ENCODE data around the gene MVD.
A peak's percentile ranks its signal among the peaks of the same experiment; 100 is the strongest.

The MVD gene

GRCh38 chr16:88662843-88663606, at the start of gene MVD:
Gene MVD, minus strand, starts transcription at chr16:88663091. Its CDS starts 11 bp downstream, at chr16:88663080.
- peak; percentile 99 for DNase-seq (ENCODE audit: low read depth, low spot score)

- DNase-seq (ENCODE audit: low read depth, low spot score): no peak
These were observed 49.6 kb upstream of the MVD start for GRCh38 chr16:88712362-88712979.

DNA sequence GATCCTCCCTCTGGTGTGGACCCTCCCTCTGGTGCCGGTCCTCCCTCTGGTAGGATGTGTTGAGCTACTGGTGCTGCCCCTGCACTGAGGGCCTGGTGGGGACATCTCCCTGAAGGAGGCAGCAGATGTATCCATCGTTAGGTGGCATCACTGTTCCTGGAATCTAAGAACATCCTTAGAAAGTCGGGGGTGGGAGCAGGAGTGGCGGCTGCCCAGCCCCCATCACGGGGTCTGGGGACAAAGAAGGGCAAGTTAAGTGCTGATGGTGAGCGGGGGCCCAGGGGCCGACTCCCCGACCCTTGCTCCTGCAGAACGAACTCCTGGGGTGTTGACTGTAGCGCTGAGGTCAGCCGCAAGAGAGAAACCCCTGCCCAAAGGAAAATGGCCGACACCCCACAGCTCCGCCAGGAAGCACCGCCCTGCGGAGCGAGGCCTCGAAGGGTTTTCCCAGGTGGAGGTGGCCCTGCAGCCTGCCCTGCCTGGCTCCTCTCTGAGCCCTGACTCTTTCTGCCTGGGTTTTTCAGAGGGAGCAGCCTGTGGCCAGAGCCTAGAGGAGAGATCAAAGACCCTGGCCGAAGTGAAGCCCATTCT, 49.0 kb upstream of the MVD start:
- DNase-seq (ENCODE audit: low read depth, low spot score): no peak

GRCh38 chr16:88710556-88710955, 47.7 kb upstream of the MVD start:
- no peak for DNase-seq (ENCODE audit: low read depth, low spot score)

DNA sequence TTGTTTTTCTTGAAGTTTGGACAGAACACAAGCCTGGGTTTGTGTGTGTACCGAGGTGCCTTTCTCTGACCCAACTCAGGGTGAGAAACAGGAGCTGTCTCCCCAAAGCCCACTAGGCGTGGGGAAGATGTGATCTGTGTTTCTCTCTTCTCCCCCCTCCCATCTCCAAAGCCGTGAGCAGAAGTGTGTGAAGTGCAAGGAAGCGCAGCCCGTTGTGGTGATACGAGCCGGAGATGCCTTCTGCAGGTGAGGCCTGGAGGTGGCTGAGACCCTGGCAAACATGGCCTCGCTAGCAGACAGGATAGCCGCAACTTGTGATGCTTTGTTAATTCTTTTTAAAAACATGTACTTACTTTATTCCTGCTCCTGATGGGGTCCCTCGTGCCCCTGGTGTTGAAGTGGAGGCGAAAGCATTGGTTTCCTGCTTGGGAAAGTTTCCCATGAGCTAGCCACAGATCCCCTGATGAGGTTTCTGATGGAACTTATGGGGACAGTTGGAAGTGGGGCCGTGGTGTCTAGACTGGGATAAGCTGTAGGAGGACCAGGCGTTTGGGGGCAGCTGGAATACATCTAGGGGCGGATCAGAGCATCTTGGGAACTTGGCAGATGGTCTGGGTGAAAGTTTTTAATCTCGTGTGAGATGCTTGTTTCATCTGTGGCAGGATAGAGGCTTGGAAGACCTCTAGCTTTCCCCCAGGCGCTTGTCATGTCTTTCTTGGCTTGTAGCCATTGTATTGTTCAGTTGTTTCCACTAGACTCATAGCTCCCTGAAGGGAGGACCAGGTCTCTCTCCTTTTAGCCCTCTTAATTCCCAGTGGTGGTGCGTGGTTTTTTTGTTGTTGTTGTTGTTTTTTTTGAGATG, 44.3 kb upstream of the MVD start:
- no peak for DNase-seq (ENCODE audit: low read depth, low spot score)

DNA sequence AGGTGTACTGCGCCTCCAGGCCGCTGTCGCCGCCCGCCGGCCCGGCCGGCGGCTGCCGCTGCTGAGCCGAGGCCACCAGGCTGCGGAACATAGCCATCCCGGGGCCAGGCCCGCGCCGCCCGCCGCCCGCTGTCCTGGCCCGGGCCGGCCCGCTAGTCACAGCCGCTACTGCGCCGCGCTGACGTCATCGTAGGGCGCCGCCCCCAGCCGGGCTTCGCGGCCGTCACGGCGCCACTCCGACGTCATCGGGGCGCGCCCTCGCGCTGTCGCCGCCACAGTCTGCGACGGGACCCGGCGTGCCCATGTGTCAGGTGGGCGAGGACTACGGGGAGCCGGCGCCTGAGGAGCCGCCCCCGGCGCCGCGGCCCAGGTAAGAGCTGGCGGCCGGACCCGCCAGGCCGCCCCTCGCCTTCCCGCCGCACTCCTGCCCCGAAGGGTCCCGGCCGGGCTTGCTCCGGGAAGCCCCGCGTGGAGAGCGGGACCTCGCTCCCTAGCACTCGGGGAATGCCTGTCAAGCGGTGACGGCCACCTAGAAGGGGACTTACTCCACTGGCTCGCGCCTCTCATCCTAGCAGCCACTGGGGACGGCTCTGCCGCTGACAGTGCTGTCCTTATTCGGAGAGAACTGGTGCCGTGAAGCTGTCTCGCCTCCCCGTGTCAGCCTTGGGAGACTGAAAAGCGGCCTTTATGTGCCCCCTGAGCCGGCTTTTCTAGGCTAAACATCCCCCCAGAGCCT, 43.5 kb upstream of the MVD start, which contains the start of the genes CTU2 and RNF166:
Gene CTU2 (plus strand): TSS at position 275 of the 736 bp plus-strand sequence. CDS start 28 bp downstream, at position 303.
Gene RNF166 (minus strand): TSS at position 180 of the 736 bp plus-strand sequence. CDS start 83 bp downstream, at position 97.
- DNase-seq (ENCODE audit: low read depth, low spot score): peak; percentile 97

- peak; percentile 44 for DNase-seq (ENCODE audit: low read depth, low spot score)
These were observed 42.9 kb upstream of the MVD start for GRCh38 chr16:88705801-88706228.

DNA sequence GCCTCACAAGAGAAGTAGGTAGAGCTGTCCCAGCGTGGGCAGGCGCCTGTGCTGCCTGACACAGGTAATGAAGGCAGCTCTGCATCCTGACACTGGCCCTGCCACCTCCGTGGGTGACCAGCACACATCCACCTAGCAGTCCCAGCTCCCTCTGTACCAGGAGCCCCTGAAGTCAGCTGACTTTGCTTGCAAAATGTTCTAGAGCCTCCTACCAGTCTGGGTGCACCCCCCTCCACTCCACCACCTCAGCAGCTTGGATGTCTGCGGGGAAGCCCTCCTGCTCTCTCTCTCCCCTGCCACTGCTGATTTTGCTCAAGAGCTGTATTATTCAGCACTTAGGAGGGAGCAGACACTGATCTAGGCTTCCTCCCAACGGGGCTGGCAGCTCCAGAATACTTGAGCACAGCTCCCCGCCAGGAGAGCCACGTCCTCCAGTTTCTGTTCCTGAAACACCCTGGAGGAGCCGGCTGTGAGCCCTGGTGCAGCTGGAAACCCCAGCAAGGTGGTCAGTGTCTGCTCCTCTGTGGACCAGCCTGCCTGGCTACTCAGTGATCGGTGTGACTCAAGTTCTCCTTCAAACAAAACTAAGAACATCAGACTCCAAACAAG, 42.3 kb upstream of the MVD start:
- peak; percentile 36 for DNase-seq (ENCODE audit: low read depth, low spot score)

GRCh38 chr16:88703486-88704309, 40.8 kb upstream of the MVD start:
- DNase-seq (ENCODE audit: low read depth, low spot score): no peak

GRCh38 chr16:88702371-88703210, 39.7 kb upstream of the MVD start:
- no peak for DNase-seq (ENCODE audit: low read depth, low spot score)

GRCh38 chr16:88701581-88702370, 38.9 kb upstream of the MVD start:
- no peak for DNase-seq (ENCODE audit: low read depth, low spot score)

- DNase-seq (ENCODE audit: low read depth, low spot score): peak; percentile 89
These were observed 38.0 kb upstream of the MVD start for GRCh38 chr16:88700636-88701482.

DNA sequence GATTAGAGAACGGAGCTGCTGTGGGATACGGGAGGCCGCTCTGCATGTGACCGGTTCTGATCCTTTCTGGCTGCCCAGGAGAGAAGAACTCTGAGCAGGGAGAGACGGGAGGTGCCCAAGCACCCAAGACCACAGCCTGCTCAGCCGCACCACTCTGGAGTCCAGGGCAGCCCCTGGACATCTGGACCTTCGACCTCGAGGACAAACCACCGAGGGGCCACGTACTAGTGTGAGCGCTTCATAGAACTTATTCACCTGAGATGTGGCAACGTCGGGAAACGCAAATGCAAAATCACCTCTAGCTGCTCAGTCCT, 37.4 kb upstream of the MVD start:
- no peak for DNase-seq (ENCODE audit: low read depth, low spot score)

GRCh38 chr16:88699180-88699579, 36.3 kb upstream of the MVD start:
- no peak for DNase-seq (ENCODE audit: low read depth, low spot score)

DNA sequence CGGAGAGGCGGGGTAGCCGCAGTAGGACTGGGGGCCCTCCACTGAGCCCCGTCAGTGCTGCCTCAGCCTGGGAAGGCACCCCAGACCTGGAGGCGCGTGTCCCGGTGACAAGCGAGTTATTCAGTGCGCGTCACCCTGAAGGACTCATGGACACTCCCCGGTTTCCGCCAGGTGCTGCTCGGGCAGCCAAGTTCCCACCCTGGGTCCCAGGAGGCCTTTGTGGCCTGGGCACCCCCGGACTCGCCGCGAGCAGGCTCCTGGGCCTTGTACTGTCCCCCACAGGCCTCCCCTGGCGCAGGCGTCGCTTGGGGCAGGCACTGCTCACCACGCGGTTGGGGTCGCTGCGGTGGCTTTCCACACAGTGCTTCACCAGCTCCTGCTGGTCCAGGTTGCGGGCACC, 35.8 kb upstream of the MVD start:
- no peak for DNase-seq (ENCODE audit: low read depth, low spot score)

DNA sequence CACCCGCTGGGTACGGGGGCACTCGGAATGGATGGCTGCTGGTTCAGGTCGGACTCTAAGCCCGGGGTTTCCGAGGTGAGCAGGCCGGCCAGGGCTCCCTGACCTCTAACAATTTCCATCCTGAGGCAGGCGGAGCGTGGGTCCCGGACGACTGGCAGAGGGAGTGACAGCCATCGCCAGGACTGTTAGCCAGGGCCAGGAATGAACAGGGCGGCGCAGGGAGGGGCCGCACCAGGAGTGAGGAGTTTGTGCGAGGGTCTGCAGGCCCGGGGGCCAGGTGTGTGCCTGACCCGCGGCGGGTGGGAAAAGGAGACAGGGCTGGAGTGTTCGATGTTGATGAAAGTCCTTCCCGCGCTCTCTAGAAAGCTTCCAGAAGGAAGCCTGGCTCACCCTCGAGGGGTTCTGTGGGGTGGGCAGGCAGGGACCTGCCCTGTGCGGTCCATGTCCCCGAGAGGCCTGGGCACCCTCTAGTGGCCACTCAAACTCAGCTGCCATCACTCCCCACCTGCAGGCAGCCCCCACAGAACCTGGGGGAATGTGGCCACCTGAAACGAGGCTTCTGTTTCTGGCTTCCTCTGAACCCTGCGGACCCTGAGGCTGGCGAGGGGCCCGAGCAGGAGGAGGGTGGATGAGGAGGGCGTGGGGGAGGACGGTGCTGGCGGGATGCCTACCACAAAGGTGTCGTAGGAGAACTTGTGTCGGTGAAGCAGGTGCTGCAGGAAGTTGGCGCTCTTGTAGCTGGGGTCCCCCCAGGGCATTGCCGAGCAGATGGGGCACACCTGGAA, 35.1 kb upstream of the MVD start:
- no peak for DNase-seq (ENCODE audit: low read depth, low spot score)

Data from astrocyte of the hippocampus (primary cell).